HCT116 (cell line): ENCODE results near the gene PCDHA11. TPM values are rescaled to one million over a fixed set of nuclear protein-coding genes. Genes with fewer than 3 reads are reported as not detected.

ENCODE experiments used
- ATAC-seq: fragments of 200-7000 bp; cut with Tn5 transposase; 2 replicates; pipeline ENCODE4 v1.9.1; 2020; ENCODE audit warnings: mild to moderate bottlenecking, moderate library complexity
- Bru-seq: library from RNA; stranded (reverse); fragments of 400-500 nt; gene quantifications from one replicate; lab custom pipeline; 2021; lab: Mats Ljungman, UMichigan
- BruChase-seq, 2 experiments: library from RNA; stranded (reverse); fragments of 400-500 nt; gene quantifications; one replicate each; lab custom pipeline; 2021; lab: Mats Ljungman, UMichigan
- BruUV-seq: library from RNA; stranded (reverse); fragments of 400-500 nt; replicated peaks from 2 replicates; lab custom pipeline; 2021; lab: Mats Ljungman, UMichigan
- CTCF ChIA-PET: fragments of 300-600 bp; sonication (Branson Sonifier 250); formaldehyde crosslinking; loops from one replicate; lab custom pipeline; 2021; ENCODE audit warnings: antibody characterized with exemption; lab: Charles Lee
- POLR2A ChIA-PET: fragments of 300-600, 350-600 bp; sonication (Branson Sonifier 250); formaldehyde crosslinking; loops from one replicate; lab custom pipeline; 2021; ENCODE audit warnings: antibody characterized with exemption; lab: Charles Lee
- RAD21 ChIA-PET, 2 experiments: fragments of 300-600 bp; sonication (Branson Sonifier 250); formaldehyde crosslinking; loops; one replicate each; lab custom pipeline; 2023; ENCODE audit warnings: low total read pairs in 2 of 2; ENCODE audit not compliant: uncharacterized antibody in 2 of 2, unreplicated experiment in 2 of 2, low non-redundant PET in 1 of 2; lab: Charles Lee
- DNase-seq: peaks from one replicate; pipeline ENCODE4 v3.0.0-alpha.2; 2010; ENCODE audit warnings: low read depth, low spot score
- H2AFZ ChIP-seq: fragments of 200-600 bp; shearing (Covaris generic), sonication (generic); 2 replicates; pipeline ENCODE4 v1.6.1; 2017; ENCODE audit warnings: low read depth, mixed run types, mixed read lengths, antibody characterized with exemption, low read length; ENCODE audit not compliant: poor library complexity, severe bottlenecking
- H3K27ac ChIP-seq: 2 replicates; pipeline ENCODE4 v1.5.1; 2012; ENCODE audit warnings: low read depth, low read length
- H3K27me3 ChIP-seq: fragments of 200-600 bp; sonication (generic); 2 replicates; pipeline ENCODE4 v1.6.1; 2016; ENCODE audit warnings: mixed run types, low read length, mixed read lengths; ENCODE audit not compliant: insufficient read depth
- H3K36me3 ChIP-seq, 2 experiments: fragments of 200-500 bp in 1 of 2; fragments of 200-600 bp in 1 of 2; sonication (Bioruptor generic) in 1 of 2; sonication (generic) in 1 of 2; 2 replicates each; pipeline versions ENCODE4 v1.5.1 to v1.6.1; 2014 to 2016; ENCODE audit warnings: low read length in 2 of 2, inconsistent platforms in 1 of 2, mixed read lengths in 1 of 2, mixed run types in 1 of 2; ENCODE audit not compliant: insufficient read depth in 2 of 2, control insufficient read depth in 1 of 2
- H3K4me1 ChIP-seq, 2 experiments: fragments of 200-600 bp in 1 of 2; sonication (generic) in 1 of 2; 2 replicates each; pipeline versions ENCODE4 v1.5.1 to v1.6.1; 2012 to 2017; ENCODE audit warnings: low read length in 2 of 2, inconsistent platforms in 1 of 2, mild to moderate bottlenecking in 1 of 2, mixed read lengths in 1 of 2, mixed run types in 1 of 2, moderate library complexity in 1 of 2; ENCODE audit not compliant: insufficient read depth in 2 of 2, control insufficient read depth in 1 of 2
- H3K4me2 ChIP-seq: fragments of 200-600 bp; sonication (generic); 2 replicates; pipeline ENCODE4 v1.6.1; 2017; ENCODE audit warnings: mixed run types, low read length, mixed read lengths
- H3K4me3 ChIP-seq, 2 experiments: fragments of 200-600 bp in 1 of 2; sonication (generic) in 1 of 2; replicated peaks in 1 of 2; 2 replicates each; pipeline ENCODE4 v1.5.1; 2011 to 2016; ENCODE audit warnings: low read length in 2 of 2, control low read depth in 1 of 2, low read depth in 1 of 2, mild to moderate bottlenecking in 1 of 2, mixed read lengths in 1 of 2, mixed run types in 1 of 2
- H3K79me2 ChIP-seq: fragments of 200-600 bp; sonication (generic); 2 replicates; pipeline ENCODE4 v1.6.1; 2017; ENCODE audit warnings: mild to moderate bottlenecking, mixed run types, low read length, moderate library complexity, mixed read lengths; ENCODE audit not compliant: insufficient read depth
- H3K9ac ChIP-seq: fragments of 200-600 bp; sonication (generic); 2 replicates; pipeline ENCODE4 v1.6.1; 2016; ENCODE audit warnings: low read length, mixed read lengths
- H3K9me2 ChIP-seq: fragments of 200-600 bp; sonication (generic), shearing (Covaris generic); 2 replicates; pipeline ENCODE4 v1.6.1; 2017; ENCODE audit warnings: mixed run types, mild to moderate bottlenecking, moderate library complexity; ENCODE audit not compliant: insufficient read depth
- H3K9me3 ChIP-seq, 2 experiments: fragments of 200-500 bp in 1 of 2; fragments of 200-600 bp in 1 of 2; sonication (Bioruptor generic) in 1 of 2; sonication (generic) in 1 of 2; 2 replicates each; pipeline ENCODE4 v1.6.1; 2014 to 2017; ENCODE audit warnings: low read length in 2 of 2, mixed read lengths in 2 of 2, inconsistent platforms in 1 of 2, low read depth in 1 of 2, mild to moderate bottlenecking in 1 of 2, mixed run types in 1 of 2, moderate library complexity in 1 of 2; ENCODE audit not compliant: control insufficient read depth in 1 of 2, insufficient read depth in 1 of 2
- H4K20me1 ChIP-seq: fragments of 200-600 bp; sonication (generic), shearing (Covaris generic); 2 replicates; pipeline ENCODE4 v1.6.1; 2017; ENCODE audit warnings: mixed run types, mild to moderate bottlenecking, moderate library complexity; ENCODE audit not compliant: insufficient read depth
- EZH2 ChIP-seq: fragments of 200-600 bp; sonication (generic); IDR thresholded peaks from 2 replicates; pipeline ENCODE4 v1.6.1; 2017; ENCODE audit warnings: antibody characterized with exemption, mixed run types
- POLR2A ChIP-seq: IDR thresholded peaks from 2 replicates; pipeline ENCODE4 v1.7.0; 2011; ENCODE audit warnings: borderline replicate concordance; ENCODE audit not compliant: insufficient read depth, insufficient read length; ENCODE audit errors: extremely low read depth
- RAD21 ChIP-seq: IDR thresholded peaks from 2 replicates; pipeline ENCODE4 v1.6.1; 2012; ENCODE audit warnings: low read depth, mild to moderate bottlenecking
- SIN3A ChIP-seq: IDR thresholded peaks from 2 replicates; pipeline ENCODE4 v1.6.1; 2012; ENCODE audit warnings: low read depth
- ZBTB33 ChIP-seq: IDR thresholded peaks from 2 replicates; pipeline ENCODE4 v1.6.1; 2011; ENCODE audit warnings: mild to moderate bottlenecking, low read length, moderate library complexity; ENCODE audit not compliant: insufficient replicate concordance; ENCODE audit errors: extremely low read depth
- intact Hi-C: fragments of 100-400 bp; cut with micrococcal nuclease; formaldehyde crosslinking; loops from 2 replicates; pipeline ENCODE4 v1.10.0; 2022
- long read RNA-seq: library from polyadenylated mRNA; unstranded; transcript quantifications from one replicate; pipeline ENCODE4 v2.0.0, GENCODE V29; 2021; ENCODE audit not compliant: unreplicated experiment
- polyA plus RNA-seq: library from polyadenylated mRNA; unstranded; fragments of >200 nt; gene quantifications from 2 replicates; pipeline ENCODE4 v1.2.1, GENCODE V29; 2012; ENCODE audit warnings: missing spikeins
- total RNA-seq: library from RNA; stranded (reverse); gene quantifications from one replicate; pipeline ENCODE4 v1.2.1, GENCODE V29; 2021; ENCODE audit not compliant: unreplicated experiment
- TF ChIP-seq, protein P1 (sequence below), 3 experiments: fragments of 200-600 bp in 1 of 3; sonication (generic) in 1 of 3; IDR thresholded peaks in 2 of 3; conservative IDR thresholded peaks in 1 of 3; 2 replicates each; pipeline ENCODE4 v1.5.1; 2012 to 2017; ENCODE audit warnings: low read depth in 2 of 3, low read length in 2 of 3, antibody characterized with exemption in 1 of 3, borderline replicate concordance in 1 of 3, control low read depth in 1 of 3, mild to moderate bottlenecking in 1 of 3, mixed read lengths in 1 of 3, mixed run types in 1 of 3, moderate library complexity in 1 of 3; ENCODE audit not compliant: insufficient read depth in 1 of 3

PCDHA11 gene, protein sequence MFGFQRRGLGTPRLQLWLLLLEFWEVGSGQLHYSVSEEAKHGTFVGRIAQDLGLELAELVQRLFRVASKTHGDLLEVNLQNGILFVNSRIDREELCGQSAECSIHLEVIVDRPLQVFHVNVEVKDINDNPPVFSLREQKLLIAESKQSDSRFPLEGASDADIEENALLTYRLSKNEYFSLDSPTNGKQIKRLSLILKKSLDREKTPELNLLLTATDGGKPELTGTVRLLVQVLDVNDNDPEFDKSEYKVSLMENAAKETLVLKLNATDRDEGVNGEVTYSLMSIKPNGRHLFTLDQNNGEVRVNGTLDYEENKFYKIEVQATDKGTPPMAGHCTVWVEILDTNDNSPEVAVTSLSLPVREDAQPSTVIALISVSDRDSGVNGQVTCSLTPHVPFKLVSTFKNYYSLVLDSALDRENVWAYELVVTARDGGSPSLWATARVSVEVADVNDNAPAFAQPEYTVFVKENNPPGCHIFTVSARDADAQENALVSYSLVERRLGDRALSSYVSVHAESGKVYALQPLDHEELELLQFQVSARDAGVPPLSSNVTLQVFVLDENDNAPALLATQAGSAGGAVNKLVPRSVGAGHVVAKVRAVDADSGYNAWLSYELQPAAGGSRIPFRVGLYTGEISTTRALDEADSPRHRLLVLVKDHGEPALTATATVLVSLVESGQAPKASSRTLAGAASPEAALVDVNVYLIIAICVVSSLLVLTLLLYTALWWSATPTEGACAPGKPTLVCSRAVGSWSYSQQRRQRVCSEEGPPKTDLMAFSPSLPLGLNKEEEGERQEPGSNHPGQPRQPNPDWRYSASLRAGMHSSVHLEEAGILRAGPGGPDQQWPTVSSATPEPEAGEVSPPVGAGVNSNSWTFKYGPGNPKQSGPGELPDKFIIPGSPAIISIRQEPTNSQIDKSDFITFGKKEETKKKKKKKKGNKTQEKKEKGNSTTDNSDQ
- total RNA-seq (0.27 TPM), Bru-seq, nascent RNA (percentile 9 among the genes with signal in this experiment), BruChase-seq, experiment 1, labeled RNA remaining after a 6-hour chase (percentile 14 among the genes with signal in this experiment), BruChase-seq, experiment 2, labeled RNA remaining after a 2-hour chase (percentile 17 among the genes with signal in this experiment)
- 0.14 and 0.31 TPM in 2 replicates for polyA plus RNA-seq
- long read RNA-seq = 0 reads

GRCh38 chr5:140868721-140869554 is at the start of gene PCDHA11:
PCDHA11 (plus strand) TSS chr5:140868957; CDS start chr5:140869104, 147 bp downstream.
- Histone ChIP-seq H3K9ac (no peak within 1 kb of the TSS), H2AFZ (no peak within 1 kb of the TSS), H3K36me3 (no peaks in the 10 kb centered on the region), H3K79me2 (no peaks in the 10 kb centered on the region), H3K4me1 (no peaks in the 10 kb centered on the region), H3K27ac (no peak within 1 kb of the TSS), H3K9me3 (no peaks in the 10 kb centered on the region), H3K27me3 (no peaks in the 10 kb centered on the region), H4K20me1 (no peaks in the 10 kb centered on the region), H3K9me2 (no peaks in the 10 kb centered on the region), H3K4me2 (no peak within 1 kb of the TSS), H3K4me3 (no peak within 1 kb of the TSS)
- ATAC-seq = peak; percentile 76
- CTCF ChIA-PET = interaction anchor here (1.0 to 3.0 kb wide), 2 partner anchors 9 to 171 kb away, joined by 3 to 21 read pairs; no protein-coding TSS in a partner anchor
- no TSS peak for BruUV-seq
- POLR2A ChIA-PET = interaction anchor here (1.2 kb wide), 1 partner anchor 172 kb away, joined by 4 read pairs; no protein-coding TSS in a partner anchor
- peak; percentile 64 for TF ChIP-seq RAD21
- TF ChIP-seq EZH2 = no peak
- TF ChIP-seq POLR2A = no peak
- no peak for TF ChIP-seq ZBTB33
- TF ChIP-seq SIN3A = no peak
- TF ChIP-seq, protein P1, sequence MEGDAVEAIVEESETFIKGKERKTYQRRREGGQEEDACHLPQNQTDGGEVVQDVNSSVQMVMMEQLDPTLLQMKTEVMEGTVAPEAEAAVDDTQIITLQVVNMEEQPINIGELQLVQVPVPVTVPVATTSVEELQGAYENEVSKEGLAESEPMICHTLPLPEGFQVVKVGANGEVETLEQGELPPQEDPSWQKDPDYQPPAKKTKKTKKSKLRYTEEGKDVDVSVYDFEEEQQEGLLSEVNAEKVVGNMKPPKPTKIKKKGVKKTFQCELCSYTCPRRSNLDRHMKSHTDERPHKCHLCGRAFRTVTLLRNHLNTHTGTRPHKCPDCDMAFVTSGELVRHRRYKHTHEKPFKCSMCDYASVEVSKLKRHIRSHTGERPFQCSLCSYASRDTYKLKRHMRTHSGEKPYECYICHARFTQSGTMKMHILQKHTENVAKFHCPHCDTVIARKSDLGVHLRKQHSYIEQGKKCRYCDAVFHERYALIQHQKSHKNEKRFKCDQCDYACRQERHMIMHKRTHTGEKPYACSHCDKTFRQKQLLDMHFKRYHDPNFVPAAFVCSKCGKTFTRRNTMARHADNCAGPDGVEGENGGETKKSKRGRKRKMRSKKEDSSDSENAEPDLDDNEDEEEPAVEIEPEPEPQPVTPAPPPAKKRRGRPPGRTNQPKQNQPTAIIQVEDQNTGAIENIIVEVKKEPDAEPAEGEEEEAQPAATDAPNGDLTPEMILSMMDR (IDR thresholded peaks at IDR 0.05 in 2 of 3, conservative IDR thresholded peaks at IDR 0.05 in 1 of 3; ENCODE audit: borderline replicate concordance in 1 of 3, insufficient read depth in 1 of 3, low read depth in 2 of 3, low read length in 2 of 3) = peak; percentile 33 to 44 (median 36); a peak in 4 of 6 replicates
- TF ChIP-seq, all 23 proteins: peak for 2
- intact Hi-C loops = loop anchor here (1.0 kb wide), 1 partner anchor 172 kb away; no protein-coding TSS in a partner anchor
- RAD21 ChIA-PET = interaction anchor here in 1 of 2 experiments (1.4 kb wide), 1 partner anchor 171 kb away, joined by 4 read pairs; no protein-coding TSS in a partner anchor
- DNase-seq = peak; percentile 8
